HepG2 (cell line): ENCODE data around the gene C1QTNF12. TPM values are rescaled to one million over a fixed set of nuclear protein-coding genes. Genes with fewer than 3 reads are reported as not detected.
A peak's percentile ranks its signal among the peaks of the same experiment; 100 is the strongest.

Experiments used
- ATM ChIP-seq: fragments of 450-650 bp; IDR thresholded peaks from 2 replicates; pipeline ENCODE4 v1.7.1; 2017; ENCODE audit warnings: mild to moderate bottlenecking, borderline replicate concordance
- DNMT1 ChIP-seq: sonication (generic); formaldehyde crosslinking; IDR thresholded peaks from 2 replicates; pipeline ENCODE4 v1.5.1; 2020; ENCODE audit warnings: mild to moderate bottlenecking, missing genetic modification reagents
- DNMT3B ChIP-seq: conservative IDR thresholded peaks from 2 replicates; pipeline ENCODE4 v1.6.1; 2016; ENCODE audit warnings: missing biosample characterization, control low read depth
- ETV6 ChIP-seq: sonication (generic); formaldehyde crosslinking; conservative IDR thresholded peaks from 2 replicates; pipeline ENCODE4 v1.4.0; 2020; ENCODE audit warnings: missing genetic modification reagents
- HOMEZ ChIP-seq: IDR thresholded peaks from 2 replicates; pipeline ENCODE4 v1.6.1; 2016; ENCODE audit warnings: low read depth
- MATR3 ChIP-seq: sonication (generic); formaldehyde crosslinking; IDR thresholded peaks from 2 replicates; pipeline ENCODE4 v1.4.0; 2020; ENCODE audit warnings: missing genetic modification reagents
- NR2F2 ChIP-seq: IDR thresholded peaks from 2 replicates; pipeline ENCODE4 v1.6.1; 2012; ENCODE audit warnings: low read depth, inconsistent platforms, borderline replicate concordance
- SALL2 ChIP-seq: sonication (generic); formaldehyde crosslinking; IDR thresholded peaks from 2 replicates; pipeline ENCODE4 v1.8.1; 2023; ENCODE audit warnings: mild to moderate bottlenecking, missing genetic modification reagents, inconsistent platforms
- SNAPC4 ChIP-seq: sonication (generic); formaldehyde crosslinking; IDR thresholded peaks from 2 replicates; pipeline ENCODE4 v1.4.0; 2020; ENCODE audit warnings: mild to moderate bottlenecking, missing genetic modification reagents
- THAP8 ChIP-seq: sonication (generic); formaldehyde crosslinking; IDR thresholded peaks from 2 replicates; pipeline ENCODE4 v1.5.1; 2020; ENCODE audit warnings: missing genetic modification reagents, mild to moderate bottlenecking, borderline replicate concordance
- TMF1 ChIP-seq: sonication (generic); formaldehyde crosslinking; IDR thresholded peaks from 2 replicates; pipeline ENCODE4 v1.8.1; 2022; ENCODE audit warnings: low read depth, missing genetic modification reagents
- ZEB1 ChIP-seq: IDR thresholded peaks from 2 replicates; pipeline ENCODE4 v1.6.1; 2012; ENCODE audit warnings: mild to moderate bottlenecking, low read depth, inconsistent platforms; ENCODE audit not compliant: insufficient replicate concordance
- ZFP37 ChIP-seq: sonication (generic); formaldehyde crosslinking; IDR thresholded peaks from 2 replicates; pipeline ENCODE4 v1.4.0; 2020; ENCODE audit warnings: missing genetic modification reagents, borderline replicate concordance
- ZNF101 ChIP-seq: sonication (generic); formaldehyde crosslinking; IDR thresholded peaks from 2 replicates; pipeline ENCODE4 v1.4.0; 2020; ENCODE audit warnings: mild to moderate bottlenecking, low read depth, missing genetic modification reagents, borderline replicate concordance
- ZNF280B ChIP-seq: sonication (generic); formaldehyde crosslinking; IDR thresholded peaks from 2 replicates; pipeline ENCODE4 v1.5.0; 2020; ENCODE audit warnings: missing genetic modification reagents, mild to moderate bottlenecking, borderline replicate concordance
- ZNF354B ChIP-seq: sonication (generic); formaldehyde crosslinking; IDR thresholded peaks from 2 replicates; pipeline ENCODE4 v1.8.0; 2022; ENCODE audit warnings: mild to moderate bottlenecking, missing genetic modification reagents
- ZNF431 ChIP-seq: sonication (generic); formaldehyde crosslinking; IDR thresholded peaks from 2 replicates; pipeline ENCODE4 v1.9.0; 2022; ENCODE audit warnings: missing genetic modification reagents, low read depth, mild to moderate bottlenecking, borderline replicate concordance
- ZNF7 ChIP-seq: IDR thresholded peaks from 2 replicates; pipeline ENCODE4 v1.6.1; 2016; ENCODE audit warnings: missing biosample characterization, missing genetic modification reagents
- ZNF841 ChIP-seq: sonication (generic); formaldehyde crosslinking; IDR thresholded peaks from 2 replicates; pipeline ENCODE4 v1.8.1; 2023; ENCODE audit warnings: missing genetic modification reagents, borderline replicate concordance
- ZNF850 ChIP-seq: sonication (generic); formaldehyde crosslinking; conservative IDR thresholded peaks from 2 replicates; pipeline ENCODE4 v1.9.0; 2021; ENCODE audit warnings: mild to moderate bottlenecking, missing genetic modification reagents
- ZNF878 ChIP-seq: sonication (generic); formaldehyde crosslinking; IDR thresholded peaks from 2 replicates; pipeline ENCODE4 v1.8.1; 2023; ENCODE audit warnings: mild to moderate bottlenecking, missing genetic modification reagents, moderate library complexity
- polyA plus RNA-seq, 8 experiments: library from polyadenylated mRNA; depleted of rRNA in 3 of 8; stranded (reverse) in 7 of 8; unstranded in 1 of 8; fragments of >200 nt; fragmentation: Illumina TruSeq in 4 of 8; extraction: Trizol in 4 of 8; gene quantifications; 2 replicates each; pipeline versions ENCODE4 v1.2.1 to v1.2.3, GENCODE V29; 2011 to 2016; ENCODE audit warnings: low read depth in 4 of 8, missing spikeins in 1 of 8, mixed read lengths in 1 of 8; ENCODE audit not compliant: insufficient read depth in 1 of 8
- total RNA-seq, 5 experiments: library from RNA; depleted of rRNA; stranded (reverse); fragments of >200 nt; fragmentation: Illumina TruSeq; extraction: Trizol; gene quantifications; 2 replicates each; pipeline ENCODE4 v1.2.3, GENCODE V29; 2016; ENCODE audit warnings: low read depth in 1 of 5

The C1QTNF12 gene
- total and polyA plus RNA-seq, 2 of the 13 experiments (the other 11 are each of a cell fraction or from before 2014, with no cell fraction given), result 0.18 to 0.64 TPM

GRCh38 chr1:1239614-1240347 lies 6.7 kb downstream of the C1QTNF12 start (continued):
- TF ChIP-seq ZNF101 (CRISPR knock-in tag), result no peak
- no peak for TF ChIP-seq NR2F2
- TF ChIP-seq ZNF841 (CRISPR knock-in tag), result no peak
- TF ChIP-seq SNAPC4 (CRISPR knock-in tag), result no peak
- 0 out of 2 replicates have a peak, but pooled peaks have one; percentile 38 for TF ChIP-seq ZNF850 (CRISPR knock-in tag)
- no peak for TF ChIP-seq HOMEZ (CRISPR knock-in tag)
- no peak for TF ChIP-seq DNMT3B (CRISPR knock-in tag)
- TF ChIP-seq ZNF280B (CRISPR knock-in tag), result no peak
- TF ChIP-seq ZNF354B (CRISPR knock-in tag), result no peak
- no peak for TF ChIP-seq ETV6
- TF ChIP-seq ZFP37, result no peak
- no peak for TF ChIP-seq ZNF7 (CRISPR knock-in tag)
- no peak for TF ChIP-seq THAP8 (CRISPR knock-in tag)
- TF ChIP-seq SALL2 (CRISPR knock-in tag), result no peak
- 0 out of 2 replicates have a peak, but pooled peaks have one; percentile 62 for TF ChIP-seq ZNF878
- TF ChIP-seq TMF1 (CRISPR knock-in tag), result no peak
- TF ChIP-seq ZNF431 (CRISPR knock-in tag), result no peak
- TF ChIP-seq MATR3, result no peak
- TF ChIP-seq ATM, result no peak
- no peak for TF ChIP-seq ZEB1
- no peak for TF ChIP-seq DNMT1 (CRISPR knock-in tag)
